Measurements from ENCODE around the gene DCXR. TPM values are rescaled to one million over a fixed set of nuclear protein-coding genes. Genes with fewer than 3 reads are reported as not detected.

The DCXR gene
- total RNA-seq, 4 donors from 2014 or later: 78.6 to 135 (median 102) TPM

DNA sequence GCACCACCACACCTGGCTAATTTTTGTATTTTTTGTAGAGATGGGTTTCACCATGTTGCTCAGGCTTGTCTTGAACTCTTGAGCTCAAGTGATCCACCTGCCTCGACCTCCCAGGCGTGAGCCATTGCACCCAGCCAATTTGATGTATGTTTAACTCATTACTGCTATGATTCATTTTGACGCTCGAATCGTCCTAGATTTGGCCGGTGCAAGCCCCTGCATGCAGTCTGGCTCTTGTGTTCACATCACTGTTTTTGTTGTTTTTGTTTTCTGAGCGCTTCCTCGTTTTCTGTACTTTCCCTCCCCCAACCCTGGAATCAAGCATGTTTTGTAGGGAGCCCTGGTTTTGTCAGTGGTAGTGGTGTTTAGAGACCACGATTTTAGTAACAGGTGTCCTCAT is 35.9 kb upstream of the DCXR start:
- H3K36me3 ChIP-seq: peaks cover 0 to 5% (median 2%) of the 10 kb centered on the region in 4 donors
- TF ChIP-seq POLR2A (IDR thresholded peaks at IDR 0.05; ENCODE audit: low read depth): no peak
- no peak for TF ChIP-seq POLR2AphosphoS5 (IDR thresholded peaks at IDR 0.05)
- no peak for DNase-seq (ENCODE audit: extremely low spot score)
- H3K27ac ChIP-seq (replicated peaks in 1 of 4): no peak overlapping the region
- intact Hi-C loops (cut with DNase I): no loop called here
- peaks cover 0 to 4% (median 0%) of the 10 kb centered on the region in 4 donors for H3K4me1 ChIP-seq
- no peaks in the 10 kb centered on the region for H3K27me3 ChIP-seq
- H3K9me3 ChIP-seq: no peaks in the 10 kb centered on the region
- 79% methylated on average over 9 of the region's 9 CpGs for WGBS
- H3K4me3 ChIP-seq: no peak overlapping the region

- DNase-seq (ENCODE audit: extremely low spot score): no peak
- Histone ChIP-seq H3K4me1 (peaks cover 0 to 3% (median 0%) of the 10 kb centered on the region in 4 donors), H3K4me3 (no peak overlapping the region), H3K27me3 (no peaks in the 10 kb centered on the region), H3K9me3 (no peaks in the 10 kb centered on the region), H3K27ac (replicated peaks in 1 of 4) (no peak overlapping the region), H3K36me3 (no peaks in the 10 kb centered on the region)
- no peak for TF ChIP-seq POLR2A (IDR thresholded peaks at IDR 0.05; ENCODE audit: low read depth)
- TF ChIP-seq POLR2AphosphoS5 (IDR thresholded peaks at IDR 0.05): no peak
- 83% methylated on average over 6 of the region's 6 CpGs for WGBS
- intact Hi-C loops (cut with DNase I): no loop called here
Measured at GRCh38 chr17:82072827-82073226, 35.3 kb upstream of the DCXR start.

DNA sequence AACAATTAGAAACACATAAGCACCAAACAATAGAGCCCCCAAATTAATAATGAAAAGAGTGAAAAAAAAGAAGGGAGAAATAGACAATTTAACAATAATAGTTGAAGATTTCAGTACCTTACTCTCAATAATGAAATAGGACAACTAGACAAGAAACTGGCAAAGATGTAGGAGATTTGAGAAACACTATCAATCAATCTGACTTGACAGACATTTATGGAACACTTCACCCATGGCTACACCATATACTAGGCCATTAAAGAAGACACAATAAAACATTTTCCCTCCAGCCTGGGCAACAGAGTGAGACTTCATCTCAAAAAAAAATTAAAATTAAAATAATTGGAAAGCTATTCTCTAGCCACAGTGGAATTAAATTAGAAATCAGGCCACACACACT is 33.1 kb upstream of the DCXR start:
- no peak for TF ChIP-seq CTCF (IDR thresholded peaks at IDR 0.05)
- TF ChIP-seq EP300 (IDR thresholded peaks at IDR 0.05): no peak
- TF ChIP-seq POLR2AphosphoS5 (IDR thresholded peaks at IDR 0.05): no peak
- no peak for TF ChIP-seq POLR2A (IDR thresholded peaks at IDR 0.05; ENCODE audit: low read depth)
- Histone ChIP-seq H3K4me3 (no peak overlapping the region), H3K9me3 (no peaks in the 10 kb centered on the region), H3K27me3 (no peaks in the 10 kb centered on the region), H3K4me1 (peaks cover 9 to 10% (median 9%) of the 10 kb centered on the region in 4 donors), H3K27ac (replicated peaks in 1 of 4) (no peak overlapping the region), H3K36me3 (no peaks in the 10 kb centered on the region)
- DNase-seq (ENCODE audit: extremely low spot score): no peak
- intact Hi-C loops (cut with DNase I): no loop called here

GRCh38 chr17:82065638-82066303 is 28.3 kb upstream of the DCXR start, which contains the start of gene DUS1L:
TSS of gene DUS1L (minus strand) at chr17:82065804. CDS start at chr17:82065059, 745 bp downstream.
- intact Hi-C loops (cut with DNase I): no loop called here
- no peak for DNase-seq (ENCODE audit: extremely low spot score)
- WGBS: 44% methylated on average over 22 of the region's 88 CpGs
- peaks cover 25 to 33% (median 28%) of the 10 kb centered on the region in 4 donors for H3K4me1 ChIP-seq
- no peaks in the 10 kb centered on the region for H3K9me3 ChIP-seq
- H3K27me3 ChIP-seq: no peaks in the 10 kb centered on the region
- H3K27ac ChIP-seq (replicated peaks in 1 of 4): peak within 1 kb of the TSS; percentile 79 to 91 (median 88)
- H3K4me3 ChIP-seq: peak within 1 kb of the TSS; percentile 80 to 90 (median 86)
- TF ChIP-seq CTCF (IDR thresholded peaks at IDR 0.05) (no peak), POLR2AphosphoS5 (IDR thresholded peaks at IDR 0.05) (peak; percentile 65 to 81)
- peaks cover 16 to 36% (median 34%) of the 10 kb centered on the region in 4 donors for H3K36me3 ChIP-seq

DNA sequence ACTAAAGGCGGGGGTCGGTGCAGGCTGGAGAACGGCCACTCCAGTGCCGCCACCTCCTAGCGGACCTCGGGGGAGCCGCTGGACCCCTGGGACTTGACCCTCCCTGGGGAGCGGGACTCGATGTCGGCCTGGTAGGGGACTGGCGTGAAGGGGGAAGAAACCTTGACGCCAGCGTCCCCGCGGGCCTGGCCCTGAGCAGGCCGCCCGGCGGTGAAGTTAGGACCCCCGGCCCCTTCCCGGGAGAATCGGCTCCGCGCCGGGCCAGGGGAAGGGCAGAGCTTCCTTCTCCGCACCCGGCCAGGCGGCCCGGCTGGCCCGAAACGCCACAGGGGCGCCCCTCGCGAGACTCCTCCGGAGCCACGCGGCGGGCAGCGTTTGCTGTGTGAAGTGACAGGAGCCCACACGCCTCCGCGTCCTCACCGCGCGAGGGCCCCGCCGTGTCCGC is 27.7 kb upstream of the DCXR start:
- 5% methylated on average over 8 of the region's 47 CpGs for WGBS
- TF ChIP-seq POLR2AphosphoS5 (IDR thresholded peaks at IDR 0.05) (no peak), EP300 (IDR thresholded peaks at IDR 0.05) (no peak)
- Histone ChIP-seq H3K4me1 (peaks cover 25 to 33% (median 28%) of the 10 kb centered on the region in 4 donors), H3K9me3 (no peaks in the 10 kb centered on the region), H3K27ac (replicated peaks in 1 of 4) (peak overlapping the region; percentile 79 to 91 (median 88)), H3K27me3 (no peaks in the 10 kb centered on the region), H3K36me3 (peaks cover 16 to 42% (median 39%) of the 10 kb centered on the region in 4 donors), H3K4me3 (peak overlapping the region; percentile 80 to 90 (median 86))
- no peak for DNase-seq (ENCODE audit: extremely low spot score)
- intact Hi-C loops (cut with DNase I): no loop called here

- Histone ChIP-seq H3K27ac (replicated peaks in 1 of 4) (peak overlapping the region; percentile 79 to 91 (median 88)), H3K27me3 (no peaks in the 10 kb centered on the region), H3K4me1 (peaks cover 25 to 33% (median 28%) of the 10 kb centered on the region in 4 donors), H3K9me3 (no peaks in the 10 kb centered on the region), H3K4me3 (peak overlapping the region; percentile 80 to 90 (median 86)), H3K36me3 (peaks cover 17 to 48% (median 45%) of the 10 kb centered on the region in 4 donors)
- TF ChIP-seq POLR2AphosphoS5 (IDR thresholded peaks at IDR 0.05) (no peak), CTCF (IDR thresholded peaks at IDR 0.05) (no peak), EP300 (IDR thresholded peaks at IDR 0.05) (no peak), POLR2A (IDR thresholded peaks at IDR 0.05; ENCODE audit: low read depth) (no peak)
- WGBS: 43% methylated on average over 22 of the region's 36 CpGs
- no peak for DNase-seq (ENCODE audit: extremely low spot score)
- intact Hi-C loops (cut with DNase I): no loop called here
Measured at GRCh38 chr17:82064433-82065192, 27.1 kb upstream of the DCXR start.
